Brain pericyte (primary cell): ENCODE data around the gene PYGO2.

Experiments used
- DNase-seq: peaks from one replicate; pipeline ENCODE4 v3.0.0-alpha.2; 2012; ENCODE audit warnings: low read depth, low spot score

PYGO2 gene

GRCh38 chr1:154961207-154962155, at the start of gene PYGO2:
PYGO2 (minus strand) TSS chr1:154961782; CDS start chr1:154961576, 206 bp downstream.
- DNase-seq: peak; percentile 55

GRCh38 chr1:155011004-155011416, 49.4 kb upstream of the PYGO2 start:
- DNase-seq: no peak

- DNase-seq: no peak
Observed at GRCh38 chr1:155010211-155010918, 48.8 kb upstream of the PYGO2 start.

- DNase-seq: no peak
Observed at GRCh38 chr1:155009742-155010141, 48.2 kb upstream of the PYGO2 start.

- DNase-seq: no peak
Observed at GRCh38 chr1:155009221-155009711, 47.7 kb upstream of the PYGO2 start.

GRCh38 chr1:155008015-155008941, 46.7 kb upstream of the PYGO2 start:
- no peak for DNase-seq

GRCh38 chr1:155007251-155007828, 45.8 kb upstream of the PYGO2 start:
- no peak for DNase-seq

GRCh38 chr1:155006601-155007101, 45.1 kb upstream of the PYGO2 start:
- DNase-seq: no peak

GRCh38 chr1:155005076-155006011, 43.8 kb upstream of the PYGO2 start:
- no peak for DNase-seq

GRCh38 chr1:155004352-155005075, 42.9 kb upstream of the PYGO2 start:
- DNase-seq: no peak

GRCh38 chr1:155003766-155004351, 42.3 kb upstream of the PYGO2 start:
- DNase-seq: no peak

- no peak for DNase-seq
Observed at GRCh38 chr1:155003227-155003765, 41.7 kb upstream of the PYGO2 start.

GRCh38 chr1:155002464-155003226, 41.1 kb upstream of the PYGO2 start, which contains the start of gene ZBTB7B:
ZBTB7B (plus strand) TSS chr1:155002802; CDS start chr1:155014661, 11,859 bp downstream.
- DNase-seq: no peak

GRCh38 chr1:155001675-155002463, 40.3 kb upstream of the PYGO2 start:
- DNase-seq: peak; percentile 93

- DNase-seq: no peak
Observed at GRCh38 chr1:155001425-155001674, 39.8 kb upstream of the PYGO2 start.

GRCh38 chr1:155000726-155001424, 39.3 kb upstream of the PYGO2 start:
- peak; percentile 77 for DNase-seq
